Measurements from ENCODE around the gene ANGPTL3. TPM values are rescaled to one million over a fixed set of nuclear protein-coding genes. Genes with fewer than 3 reads are reported as not detected.

Gene ANGPTL3
- total RNA-seq, 4 donors from 2014 or later: not detected

- in situ Hi-C loops (cut with MboI; ENCODE audit: low pct_ligation_motif_present in 1 of 4, low pct_unique_long_range_greater_than_20kb in 1 of 4, low sequenced_read_pairs in 3 of 4) (no loop called here), intact Hi-C loops (cut with DNase I; ENCODE audit: low total_unique reads) (no loop called here)
- TF ChIP-seq POLR2AphosphoS5 (IDR thresholded peaks at IDR 0.05) (no peak), POLR2A (IDR thresholded peaks at IDR 0.05) (no peak), EP300 (IDR thresholded peaks at IDR 0.05; ENCODE audit: low read depth) (no peak)
- TF ChIP-seq, protein P1, sequence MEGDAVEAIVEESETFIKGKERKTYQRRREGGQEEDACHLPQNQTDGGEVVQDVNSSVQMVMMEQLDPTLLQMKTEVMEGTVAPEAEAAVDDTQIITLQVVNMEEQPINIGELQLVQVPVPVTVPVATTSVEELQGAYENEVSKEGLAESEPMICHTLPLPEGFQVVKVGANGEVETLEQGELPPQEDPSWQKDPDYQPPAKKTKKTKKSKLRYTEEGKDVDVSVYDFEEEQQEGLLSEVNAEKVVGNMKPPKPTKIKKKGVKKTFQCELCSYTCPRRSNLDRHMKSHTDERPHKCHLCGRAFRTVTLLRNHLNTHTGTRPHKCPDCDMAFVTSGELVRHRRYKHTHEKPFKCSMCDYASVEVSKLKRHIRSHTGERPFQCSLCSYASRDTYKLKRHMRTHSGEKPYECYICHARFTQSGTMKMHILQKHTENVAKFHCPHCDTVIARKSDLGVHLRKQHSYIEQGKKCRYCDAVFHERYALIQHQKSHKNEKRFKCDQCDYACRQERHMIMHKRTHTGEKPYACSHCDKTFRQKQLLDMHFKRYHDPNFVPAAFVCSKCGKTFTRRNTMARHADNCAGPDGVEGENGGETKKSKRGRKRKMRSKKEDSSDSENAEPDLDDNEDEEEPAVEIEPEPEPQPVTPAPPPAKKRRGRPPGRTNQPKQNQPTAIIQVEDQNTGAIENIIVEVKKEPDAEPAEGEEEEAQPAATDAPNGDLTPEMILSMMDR (IDR thresholded peaks at IDR 0.05): no peak
- H3K9me3 ChIP-seq: no peaks in the 10 kb centered on the region
- H3K27ac ChIP-seq: no peak overlapping the region
- H3K36me3 ChIP-seq: no peaks in the 10 kb centered on the region
- no peak for DNase-seq
- H3K4me1 ChIP-seq: no peaks in the 10 kb centered on the region
- no peaks in the 10 kb centered on the region for H3K27me3 ChIP-seq
- no peak overlapping the region for H3K4me3 ChIP-seq
- WGBS, 2 donors (ENCODE audit: low coverage in 1 of 2): 67 to 76% methylated on average over 4 of the region's 4 CpGs
These were observed 6.9 kb upstream of the ANGPTL3 start for GRCh38 chr1:62590255-62590969.

DNA sequence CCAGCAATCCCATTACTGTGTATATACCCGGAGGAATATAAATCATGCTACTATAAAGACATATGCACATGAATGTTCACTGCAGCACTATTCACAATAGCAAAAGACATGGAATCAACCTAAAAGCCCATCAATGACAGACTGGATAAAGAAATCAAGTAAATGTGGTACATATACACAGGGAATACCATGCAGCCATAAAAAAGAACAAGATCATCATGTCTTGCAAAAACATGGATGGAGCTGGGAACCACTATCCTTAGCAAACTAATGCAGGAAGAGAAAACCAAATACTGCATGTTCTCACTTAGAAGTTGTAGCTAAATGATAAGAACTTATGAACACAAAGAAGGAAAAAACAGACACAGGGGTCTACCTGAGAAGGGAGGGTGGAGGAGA lies 6.4 kb upstream of the ANGPTL3 start:
- Histone ChIP-seq H3K4me1 (no peaks in the 10 kb centered on the region), H3K27me3 (no peaks in the 10 kb centered on the region), H3K27ac (no peak overlapping the region), H3K9me3 (no peaks in the 10 kb centered on the region), H3K4me3 (no peak overlapping the region), H3K36me3 (no peaks in the 10 kb centered on the region)
- intact Hi-C loops (cut with DNase I; ENCODE audit: low total_unique reads): no loop called here
- in situ Hi-C loops (cut with MboI; ENCODE audit: low pct_ligation_motif_present in 1 of 4, low pct_unique_long_range_greater_than_20kb in 1 of 4, low sequenced_read_pairs in 3 of 4): no loop called here
- TF ChIP-seq, protein P1 (IDR thresholded peaks at IDR 0.05): no peak
- TF ChIP-seq POLR2A (IDR thresholded peaks at IDR 0.05) (no peak), POLR2AphosphoS5 (IDR thresholded peaks at IDR 0.05) (no peak), EP300 (IDR thresholded peaks at IDR 0.05; ENCODE audit: low read depth) (no peak)
- DNase-seq: no peak
- WGBS, 2 donors (ENCODE audit: low coverage in 1 of 2): 63% methylated on average over 1 of the region's 1 CpG; no CpG with 5 or more reads in 1 of the 2 donors

DNA sequence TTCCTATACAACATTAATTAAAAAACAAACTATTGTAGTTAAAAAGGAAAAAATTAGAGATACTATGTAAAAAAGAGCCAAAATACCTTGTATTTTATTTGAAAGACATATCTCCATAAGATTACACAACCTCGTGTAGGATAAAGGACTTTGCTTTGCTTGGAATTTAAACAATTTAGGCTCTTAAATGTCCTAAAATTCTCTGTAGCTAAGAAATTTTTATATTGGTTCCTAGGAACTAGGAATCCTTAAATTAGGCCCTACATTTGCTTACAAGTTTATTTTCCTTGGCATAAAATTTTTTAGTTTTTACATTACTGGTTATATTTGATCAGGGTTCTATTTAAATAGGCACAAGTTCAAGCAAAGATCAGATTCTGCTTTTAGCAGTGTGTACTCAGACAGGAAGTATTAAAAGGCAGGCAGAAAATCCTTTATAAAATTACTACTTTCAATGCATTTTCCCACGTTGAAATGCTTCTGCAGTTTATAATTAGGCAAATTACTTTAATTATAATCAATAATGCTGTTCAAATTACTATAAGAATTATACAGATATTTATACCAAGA lies 3.4 kb upstream of the ANGPTL3 start:
- Histone ChIP-seq H3K27me3 (no peaks in the 10 kb centered on the region), H3K27ac (no peak overlapping the region), H3K9me3 (no peaks in the 10 kb centered on the region), H3K4me3 (no peak overlapping the region), H3K36me3 (peaks cover 0 to 3% (median 0%) of the 10 kb centered on the region in 4 donors), H3K4me1 (no peaks in the 10 kb centered on the region)
- intact Hi-C loops (cut with DNase I; ENCODE audit: low total_unique reads): no loop called here
- no peak for DNase-seq
- 38 to 47% methylated on average over 2 of the region's 2 CpGs for WGBS, 2 donors (ENCODE audit: low coverage in 1 of 2)
- TF ChIP-seq POLR2A (IDR thresholded peaks at IDR 0.05) (no peak), POLR2AphosphoS5 (IDR thresholded peaks at IDR 0.05) (no peak), EP300 (IDR thresholded peaks at IDR 0.05; ENCODE audit: low read depth) (no peak)
- TF ChIP-seq, protein P1 (IDR thresholded peaks at IDR 0.05): no peak
- in situ Hi-C loops (cut with MboI; ENCODE audit: low pct_ligation_motif_present in 1 of 4, low pct_unique_long_range_greater_than_20kb in 1 of 4, low sequenced_read_pairs in 3 of 4): no loop called here

DNA sequence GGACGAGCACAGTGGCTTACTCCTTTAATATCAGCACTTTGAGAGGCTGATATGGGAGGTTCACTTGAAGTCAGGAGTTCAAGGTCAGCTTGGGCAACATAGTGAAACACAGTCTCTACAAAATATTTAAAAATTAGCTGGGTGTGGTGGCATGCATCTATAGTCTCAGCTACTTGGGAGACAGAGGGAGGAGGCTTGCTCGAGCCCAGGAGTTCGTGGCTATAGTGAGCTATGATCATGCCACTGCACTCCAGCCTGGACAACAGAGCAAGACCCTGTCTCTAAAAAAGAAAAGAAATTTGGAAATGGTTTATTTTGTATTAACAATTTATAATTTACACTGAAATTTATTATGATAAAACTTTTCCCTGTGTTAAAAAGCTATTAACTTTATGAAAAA lies 1.7 kb upstream of the ANGPTL3 start:
- Histone ChIP-seq H3K4me1 (no peaks in the 10 kb centered on the region), H3K4me3 (no peak overlapping the region), H3K36me3 (peaks cover 0 to 3% (median 0%) of the 10 kb centered on the region in 4 donors), H3K27ac (no peak overlapping the region), H3K27me3 (no peaks in the 10 kb centered on the region), H3K9me3 (no peaks in the 10 kb centered on the region)
- TF ChIP-seq POLR2A (IDR thresholded peaks at IDR 0.05) (no peak), POLR2AphosphoS5 (IDR thresholded peaks at IDR 0.05) (no peak), EP300 (IDR thresholded peaks at IDR 0.05; ENCODE audit: low read depth) (no peak)
- TF ChIP-seq, protein P1 (IDR thresholded peaks at IDR 0.05): no peak
- in situ Hi-C loops (cut with MboI; ENCODE audit: low pct_ligation_motif_present in 1 of 4, low pct_unique_long_range_greater_than_20kb in 1 of 4, low sequenced_read_pairs in 3 of 4) (no loop called here), intact Hi-C loops (cut with DNase I; ENCODE audit: low total_unique reads) (no loop called here)
- DNase-seq: no peak
- 88 to 94% methylated on average over 2 to 3 of the region's 3 CpGs for WGBS, 2 donors (ENCODE audit: low coverage in 1 of 2)
